NB4 (cell line): ENCODE measurements around the gene KCMF1.

ENCODE experiments used
- MAX ChIP-seq: IDR thresholded peaks from 2 replicates; pipeline ENCODE4 v1.6.1; 2011; ENCODE audit warnings: low read depth, low read length
- MYC ChIP-seq: IDR thresholded peaks from 2 replicates; pipeline ENCODE4 v1.6.1; 2011; ENCODE audit warnings: low read depth, low read length
- POLR2A ChIP-seq: IDR thresholded peaks from 2 replicates; pipeline ENCODE4 v1.6.1; 2011; ENCODE audit warnings: mild to moderate bottlenecking; ENCODE audit not compliant: insufficient read length; ENCODE audit errors: extremely low read depth
- TF ChIP-seq, protein P1 (sequence below): IDR thresholded peaks from one replicate; pipeline ENCODE4 v1.5.1; 2012; ENCODE audit warnings: low read depth, low read length

DNA sequence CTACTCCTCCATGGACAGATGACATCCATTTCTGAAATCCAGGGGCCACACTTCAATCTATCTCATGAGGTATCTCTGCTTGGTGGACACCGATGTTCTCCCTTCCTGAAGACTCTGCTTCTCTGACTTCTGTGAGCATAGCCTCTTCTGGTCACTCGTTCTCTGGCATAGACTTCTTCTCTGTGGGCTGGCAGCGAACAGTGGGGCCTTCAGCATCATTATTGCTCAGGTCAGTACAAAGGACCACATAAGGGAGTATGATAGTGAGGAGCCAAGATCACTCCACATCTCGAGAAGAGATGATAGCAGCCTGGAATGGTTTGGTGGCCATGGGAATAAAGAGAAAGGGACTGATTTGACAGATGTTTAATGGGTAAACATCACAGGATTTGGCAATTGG, 8.0 kb upstream of the KCMF1 start:
- no peak for TF ChIP-seq POLR2A
- TF ChIP-seq, protein P1, sequence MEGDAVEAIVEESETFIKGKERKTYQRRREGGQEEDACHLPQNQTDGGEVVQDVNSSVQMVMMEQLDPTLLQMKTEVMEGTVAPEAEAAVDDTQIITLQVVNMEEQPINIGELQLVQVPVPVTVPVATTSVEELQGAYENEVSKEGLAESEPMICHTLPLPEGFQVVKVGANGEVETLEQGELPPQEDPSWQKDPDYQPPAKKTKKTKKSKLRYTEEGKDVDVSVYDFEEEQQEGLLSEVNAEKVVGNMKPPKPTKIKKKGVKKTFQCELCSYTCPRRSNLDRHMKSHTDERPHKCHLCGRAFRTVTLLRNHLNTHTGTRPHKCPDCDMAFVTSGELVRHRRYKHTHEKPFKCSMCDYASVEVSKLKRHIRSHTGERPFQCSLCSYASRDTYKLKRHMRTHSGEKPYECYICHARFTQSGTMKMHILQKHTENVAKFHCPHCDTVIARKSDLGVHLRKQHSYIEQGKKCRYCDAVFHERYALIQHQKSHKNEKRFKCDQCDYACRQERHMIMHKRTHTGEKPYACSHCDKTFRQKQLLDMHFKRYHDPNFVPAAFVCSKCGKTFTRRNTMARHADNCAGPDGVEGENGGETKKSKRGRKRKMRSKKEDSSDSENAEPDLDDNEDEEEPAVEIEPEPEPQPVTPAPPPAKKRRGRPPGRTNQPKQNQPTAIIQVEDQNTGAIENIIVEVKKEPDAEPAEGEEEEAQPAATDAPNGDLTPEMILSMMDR: no peak
- TF ChIP-seq MAX: no peak
- TF ChIP-seq MYC: no peak
